OCI-LY7 (cell line): ENCODE results near the gene SKA1. TPM values are rescaled to one million over a fixed set of nuclear protein-coding genes. Genes with fewer than 3 reads are reported as not detected.

Source experiments
- BruUV-seq: library from RNA; stranded (reverse); fragments of 400-500 nt; replicated peaks from 2 replicates; lab custom pipeline; 2021; lab: Mats Ljungman, UMichigan
- CTCF ChIA-PET: fragments of 300-600 bp; sonication (Branson Sonifier 250); formaldehyde crosslinking; loops from one replicate; lab custom pipeline; 2022; ENCODE audit warnings: antibody characterized with exemption; ENCODE audit not compliant: unreplicated experiment; lab: Charles Lee
- POLR2A ChIA-PET: fragments of 300-600 bp; sonication (Branson Sonifier 250); formaldehyde crosslinking; loops from one replicate; lab custom pipeline; 2022; ENCODE audit warnings: antibody characterized with exemption; lab: Charles Lee
- DNase-seq: peaks from one replicate; pipeline ENCODE4 v3.0.0-alpha.2; 2015; ENCODE audit warnings: low spot score
- H2AFZ ChIP-seq: fragments of 200-600 bp; sonication (generic), shearing (Covaris generic); 2 replicates; pipeline ENCODE4 v1.6.1; 2014; ENCODE audit warnings: mild to moderate bottlenecking, antibody characterized with exemption, low read length, moderate library complexity
- H3K27ac ChIP-seq: fragments of 200-600 bp; sonication (generic); 2 replicates; pipeline ENCODE4 v1.5.1; 2014; ENCODE audit warnings: mixed run types, low read depth, mild to moderate bottlenecking, moderate library complexity, low read length, inconsistent platforms; ENCODE audit not compliant: poor library complexity, severe bottlenecking
- H3K36me3 ChIP-seq: fragments of 200-600 bp; sonication (generic); 2 replicates; pipeline ENCODE4 v1.6.1; 2014; ENCODE audit warnings: mild to moderate bottlenecking, antibody characterized with exemption, low read length, moderate library complexity, mixed read lengths; ENCODE audit not compliant: insufficient read depth
- H3K4me1 ChIP-seq: fragments of 200-600 bp; sonication (generic); 2 replicates; pipeline ENCODE4 v1.5.1; 2014; ENCODE audit warnings: mild to moderate bottlenecking, low read length; ENCODE audit not compliant: insufficient read depth, poor library complexity, severe bottlenecking
- H3K4me2 ChIP-seq: fragments of 200-600 bp; sonication (generic); 2 replicates; pipeline ENCODE4 v1.6.1; 2014; ENCODE audit warnings: mild to moderate bottlenecking, low read length
- H3K4me3 ChIP-seq: fragments of 200-600 bp; sonication (generic); 2 replicates; pipeline ENCODE4 v1.5.1; 2014; ENCODE audit warnings: mild to moderate bottlenecking, low read depth, low read length; ENCODE audit not compliant: poor library complexity, severe bottlenecking
- H3K79me2 ChIP-seq: fragments of 200-600 bp; sonication (generic); 2 replicates; pipeline ENCODE4 v1.6.1; 2016; ENCODE audit warnings: low read depth, mild to moderate bottlenecking, low read length, moderate library complexity, mixed read lengths; ENCODE audit not compliant: insufficient read depth
- H3K9me2 ChIP-seq: fragments of 200-600 bp; sonication (generic); 2 replicates; pipeline ENCODE4 v1.6.1; 2016; ENCODE audit warnings: mild to moderate bottlenecking, low read length, mixed read lengths; ENCODE audit not compliant: insufficient read depth
- H3K9me3 ChIP-seq: fragments of 200-600 bp; sonication (generic); 2 replicates; pipeline ENCODE4 v1.6.1; 2014; ENCODE audit warnings: mild to moderate bottlenecking, mixed run types, low read length, mixed read lengths
- H4K20me1 ChIP-seq: fragments of 200-600 bp; sonication (generic); 2 replicates; pipeline ENCODE4 v1.6.1; 2014; ENCODE audit warnings: mild to moderate bottlenecking, antibody characterized with exemption, low read length, moderate library complexity, mixed read lengths; ENCODE audit not compliant: insufficient read depth
- EZH2phosphoT487 ChIP-seq: fragments of 200-600 bp; sonication (generic); IDR thresholded peaks from 2 replicates; pipeline ENCODE4 v1.6.1; 2018; ENCODE audit warnings: low read depth, borderline replicate concordance, mild to moderate bottlenecking, mixed run types, antibody characterized with exemption, low read length, moderate library complexity, mixed read lengths
- intact Hi-C: fragments of 100-400 bp; cut with micrococcal nuclease; formaldehyde crosslinking; loops from one replicate; pipeline ENCODE4 v1.10.0; 2022; ENCODE audit not compliant: unreplicated experiment
- total RNA-seq, 2 experiments: library from RNA; depleted of rRNA in 1 of 2; stranded (reverse); fragments of >200 nt in 1 of 2; shearing (Covaris generic) in 1 of 2; gene quantifications; 2 replicates each; pipeline ENCODE4 v1.2.3, GENCODE V29; 2014 to 2022
- TF ChIP-seq, protein P1 (sequence below): fragments of 200-600 bp; sonication (generic); conservative IDR thresholded peaks from 2 replicates; pipeline ENCODE4 v1.5.1; 2014; ENCODE audit warnings: mild to moderate bottlenecking, antibody characterized with exemption, low read length, moderate library complexity, mixed read lengths

SKA1 gene
- total RNA-seq, 2 experiments from 2014 or later, result 28.8 to 29.2 TPM

DNA sequence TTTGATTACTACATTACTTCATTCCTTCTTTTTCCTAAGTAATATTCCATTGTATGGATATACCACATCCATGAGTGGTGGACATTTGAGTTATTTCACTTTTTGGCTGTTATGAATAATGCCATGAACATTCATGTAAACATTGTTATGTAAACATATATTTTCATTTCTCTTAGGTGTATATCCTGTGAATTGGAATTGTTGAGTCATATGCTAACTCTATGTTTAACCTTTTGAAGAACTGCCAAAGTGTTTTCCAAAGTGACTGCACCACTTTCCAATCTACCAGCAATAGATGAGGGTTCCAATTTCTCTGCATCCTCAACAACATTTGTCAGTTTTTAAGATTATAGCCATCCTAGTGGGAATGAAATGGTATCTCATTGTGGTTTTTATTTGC, 44.7 kb upstream of the SKA1 start:
- no TSS peak for BruUV-seq
- Histone ChIP-seq H3K4me1 (peaks cover 23% of the 10 kb centered on the region), H3K9me3 (no peaks in the 10 kb centered on the region), H3K27ac (no peak overlapping the region), H3K9me2 (no peaks in the 10 kb centered on the region), H4K20me1 (no peaks in the 10 kb centered on the region), H2AFZ (no peak overlapping the region), H3K79me2 (no peaks in the 10 kb centered on the region), H3K4me3 (no peak overlapping the region), H3K36me3 (no peaks in the 10 kb centered on the region; the same call in 1 of the 2 replicates), H3K4me2 (no peak overlapping the region)
- TF ChIP-seq EZH2phosphoT487, result no peak
- TF ChIP-seq, protein P1, sequence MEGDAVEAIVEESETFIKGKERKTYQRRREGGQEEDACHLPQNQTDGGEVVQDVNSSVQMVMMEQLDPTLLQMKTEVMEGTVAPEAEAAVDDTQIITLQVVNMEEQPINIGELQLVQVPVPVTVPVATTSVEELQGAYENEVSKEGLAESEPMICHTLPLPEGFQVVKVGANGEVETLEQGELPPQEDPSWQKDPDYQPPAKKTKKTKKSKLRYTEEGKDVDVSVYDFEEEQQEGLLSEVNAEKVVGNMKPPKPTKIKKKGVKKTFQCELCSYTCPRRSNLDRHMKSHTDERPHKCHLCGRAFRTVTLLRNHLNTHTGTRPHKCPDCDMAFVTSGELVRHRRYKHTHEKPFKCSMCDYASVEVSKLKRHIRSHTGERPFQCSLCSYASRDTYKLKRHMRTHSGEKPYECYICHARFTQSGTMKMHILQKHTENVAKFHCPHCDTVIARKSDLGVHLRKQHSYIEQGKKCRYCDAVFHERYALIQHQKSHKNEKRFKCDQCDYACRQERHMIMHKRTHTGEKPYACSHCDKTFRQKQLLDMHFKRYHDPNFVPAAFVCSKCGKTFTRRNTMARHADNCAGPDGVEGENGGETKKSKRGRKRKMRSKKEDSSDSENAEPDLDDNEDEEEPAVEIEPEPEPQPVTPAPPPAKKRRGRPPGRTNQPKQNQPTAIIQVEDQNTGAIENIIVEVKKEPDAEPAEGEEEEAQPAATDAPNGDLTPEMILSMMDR, result no peak
- intact Hi-C loops, result no loop called here
- CTCF ChIA-PET, result no interaction called here
- DNase-seq, result no peak
- POLR2A ChIA-PET, result no interaction called here

DNA sequence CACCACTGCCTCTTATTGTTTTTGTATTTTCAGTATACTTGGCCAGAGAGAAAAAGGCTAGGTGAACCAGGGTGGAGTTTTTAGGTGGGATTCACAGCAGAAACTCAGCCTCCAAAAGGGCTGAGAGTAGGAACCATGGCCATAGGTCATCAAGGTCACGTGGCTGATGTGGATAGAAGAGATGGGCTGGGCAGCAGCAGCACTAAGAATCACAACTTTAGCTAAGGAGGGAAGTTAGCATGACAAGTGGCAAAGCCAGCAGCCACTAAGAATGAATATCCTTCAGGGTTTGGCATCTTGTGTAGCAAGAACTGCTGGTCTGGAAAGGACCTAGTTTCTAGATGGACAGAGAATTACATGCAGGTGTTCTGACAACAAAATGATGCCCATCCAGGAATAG, 43.2 kb upstream of the SKA1 start:
- Histone ChIP-seq H3K27ac (no peak overlapping the region), H4K20me1 (no peaks in the 10 kb centered on the region), H3K4me2 (no peak overlapping the region), H3K79me2 (no peaks in the 10 kb centered on the region), H3K9me3 (no peaks in the 10 kb centered on the region), H2AFZ (no peak overlapping the region), H3K4me1 (peaks cover 23% of the 10 kb centered on the region), H3K4me3 (no peak overlapping the region), H3K36me3 (no peaks in the 10 kb centered on the region; the same call in 1 of the 2 replicates), H3K9me2 (no peaks in the 10 kb centered on the region)
- DNase-seq, result no peak
- no TSS peak for BruUV-seq
- CTCF ChIA-PET, result no interaction called here
- POLR2A ChIA-PET, result interaction anchor here (0.5 kb wide), 1 partner anchor 524 kb away, joined by 3 read pairs; no protein-coding TSS in a partner anchor
- no peak for TF ChIP-seq EZH2phosphoT487
- TF ChIP-seq, protein P1, result no peak
- intact Hi-C loops, result no loop called here

DNA sequence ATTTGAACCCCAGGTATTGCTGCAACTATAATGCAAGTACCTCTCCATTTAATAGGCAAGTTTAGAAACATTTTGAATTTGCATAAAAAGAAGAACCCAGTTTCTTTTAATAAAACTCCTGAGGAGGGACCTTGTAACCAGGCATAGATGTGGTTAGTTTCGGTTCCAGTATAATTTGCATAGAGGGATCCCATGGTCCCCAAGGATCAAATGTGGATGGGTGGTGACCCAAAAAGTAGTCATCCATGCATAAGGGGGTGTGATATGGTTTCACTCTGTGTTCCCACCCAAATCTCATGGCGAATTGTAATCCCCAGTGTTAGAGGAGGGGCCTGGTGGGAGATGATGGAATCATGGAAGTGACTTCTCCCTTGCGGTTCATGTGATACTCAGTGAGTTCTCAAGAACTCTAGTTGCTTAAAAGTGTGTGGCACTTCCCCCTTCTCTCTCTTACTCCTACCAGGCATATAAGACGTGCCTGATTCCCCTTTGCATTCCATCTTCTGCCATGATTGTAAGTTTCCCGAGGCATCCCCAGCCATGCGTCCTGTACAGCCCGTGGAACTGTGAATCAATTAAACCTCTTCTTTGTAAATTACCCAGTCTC, 40.2 kb upstream of the SKA1 start:
- peak; percentile 21 for DNase-seq
- TF ChIP-seq, protein P1, result no peak
- TF ChIP-seq EZH2phosphoT487, result no peak
- ChIA-PET CTCF (no interaction called here), POLR2A (no interaction called here)
- no TSS peak for BruUV-seq
- no peaks in the 10 kb centered on the region for H3K79me2 ChIP-seq
- H4K20me1 ChIP-seq, result no peaks in the 10 kb centered on the region
- H3K27ac ChIP-seq, result no peak overlapping the region
- H3K4me2 ChIP-seq, result peak overlapping the region; percentile 57
- H3K4me3 ChIP-seq, result peak overlapping the region; percentile 2
- H3K9me2 ChIP-seq, result no peaks in the 10 kb centered on the region
- no peaks in the 10 kb centered on the region for H3K9me3 ChIP-seq
- no peak overlapping the region for H2AFZ ChIP-seq
- no peaks in the 10 kb centered on the region; the same call in 1 of the 2 replicates for H3K36me3 ChIP-seq
- intact Hi-C loops, result no loop called here
- H3K4me1 ChIP-seq, result peaks cover 23% of the 10 kb centered on the region
